Renal cortex interstitium (tissue), 11 donors: ENCODE results near the gene WDR74. TPM values are rescaled to one million over a fixed set of nuclear protein-coding genes. Genes with fewer than 3 reads are reported as not detected.
"Not testable (repeated sequence)": the region's sequence is repeated elsewhere in the genome, so short reads cannot be mapped to it uniquely, and the experiment has no call there.

ENCODE experiments used
- DNase-seq, 11 donors: peaks; one replicate each; pipeline ENCODE4 v3.0.0-alpha.2; 2013; ENCODE audit warnings: low read depth in 9 of 11, low spot score in 4 of 11; ENCODE audit errors: extremely low read depth in 1 of 11
- polyA plus RNA-seq, 3 donors: library from polyadenylated mRNA; unstranded; fragments of 120-200 nt; gene quantifications; one replicate each; pipeline ENCODE4 v1.2.1, GENCODE V29; 2013; ENCODE audit not compliant: insufficient read length in 3 of 3

The WDR74 gene
- polyA plus RNA-seq, 3 donors: 33.7 to 48.3 (median 43.5) TPM

GRCh38 chr11:62850911-62851806, 11.8 kb upstream of the WDR74 start:
- no peak for DNase-seq

GRCh38 chr11:62847767-62848314, 8.5 kb upstream of the WDR74 start:
- DNase-seq: no peak

DNA sequence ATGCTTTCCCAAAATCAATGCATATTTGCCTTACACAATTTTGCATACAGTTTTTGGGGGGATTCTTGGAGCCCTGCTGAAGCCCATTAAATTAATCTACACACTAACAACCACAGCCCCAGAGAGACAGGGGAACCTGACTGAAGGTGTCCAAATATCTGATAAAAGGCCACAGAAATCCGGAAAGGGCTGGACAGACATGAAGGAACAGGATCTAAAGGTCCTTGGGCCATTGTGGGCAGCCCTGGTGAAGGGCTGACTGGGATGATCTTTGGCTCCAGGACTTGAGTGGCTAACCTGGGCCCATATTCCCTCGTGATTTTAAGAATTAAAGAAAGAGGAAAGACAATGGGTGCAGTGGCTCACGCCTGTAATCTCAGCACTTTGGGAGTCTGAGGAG, 6.8 kb upstream of the WDR74 start:
- no peak for DNase-seq

GRCh38 chr11:62844154-62844553, 4.8 kb upstream of the WDR74 start:
- DNase-seq: no peak

GRCh38 chr11:62843466-62843865, 4.1 kb upstream of the WDR74 start:
- DNase-seq: no peak

DNA sequence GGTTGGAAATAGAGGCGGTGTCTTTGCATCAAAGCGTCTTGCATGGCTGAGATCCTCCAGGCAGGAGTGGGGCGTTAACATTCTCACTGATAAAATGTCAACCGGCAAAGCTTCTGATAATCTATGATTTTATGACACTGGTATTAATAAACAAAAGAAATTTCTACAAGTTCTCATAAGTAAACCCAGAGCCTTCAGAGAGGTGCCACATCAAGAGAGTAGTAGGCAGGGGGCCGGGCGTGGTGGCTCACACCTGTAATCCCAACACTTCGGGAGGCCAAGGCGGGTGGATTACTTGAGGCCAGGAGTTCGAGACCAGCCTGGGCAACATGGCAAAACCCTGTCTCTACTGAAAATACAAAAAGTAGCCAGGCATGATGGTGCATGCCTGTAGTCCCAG, 3.5 kb upstream of the WDR74 start:
- DNase-seq: not testable (repeated sequence)

DNA sequence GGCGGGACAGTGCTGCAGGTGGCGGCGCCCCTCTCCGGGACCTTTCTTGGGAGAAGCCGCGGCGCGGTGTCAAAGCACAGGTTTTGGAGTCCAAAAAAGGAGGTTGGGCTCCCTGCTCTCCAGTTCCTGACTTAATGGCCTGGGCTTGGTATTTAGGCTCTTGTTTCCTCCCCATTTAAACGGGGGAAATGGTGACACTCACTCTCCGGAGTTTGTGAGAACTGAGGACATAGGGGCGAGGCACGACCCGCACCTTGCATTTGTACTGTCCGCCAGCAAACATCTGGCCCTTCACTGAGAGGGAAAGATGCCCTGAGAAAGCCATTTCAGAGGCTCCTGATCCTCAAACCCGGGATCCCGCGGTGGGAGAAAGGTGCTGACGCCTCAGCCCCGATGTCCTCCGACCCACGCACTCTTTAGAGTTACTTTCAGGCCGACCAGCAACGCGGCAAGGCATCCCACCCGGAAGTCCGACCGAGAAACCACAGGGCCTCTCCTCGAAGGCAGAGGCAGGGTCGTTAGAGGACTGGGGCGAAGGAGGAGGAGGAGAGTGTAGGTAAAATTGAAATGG, 2.9 kb upstream of the WDR74 start:
- peak in 1 of 11 donors; percentile 38 for DNase-seq

GRCh38 chr11:62841361-62842170, 2.2 kb upstream of the WDR74 start:
- DNase-seq: peak in 10 of 11 donors; percentile 87 to 97 (median 93)

GRCh38 chr11:62840721-62841360, 1.5 kb upstream of the WDR74 start:
- DNase-seq: peak in 4 of 11 donors; percentile 43 to 67 (median 53)

GRCh38 chr11:62835336-62835735, 4.1 kb downstream of the WDR74 start:
- no peak for DNase-seq

GRCh38 chr11:62832336-62833234, 6.8 kb downstream of the WDR74 start, which contains the start of gene TEX54:
Gene TEX54 (minus strand): TSS chr11:62832841.
- peak in 1 of 11 donors; percentile 11 for DNase-seq

- DNase-seq: peak; percentile 97 to 99 (median 98)
Measured at GRCh38 chr11:62831520-62832335, 7.7 kb downstream of the WDR74 start, which contains the start of gene STX5. Gene STX5 (minus strand): TSS chr11:62832051. CDS start chr11:62831243, 808 bp downstream.

DNA sequence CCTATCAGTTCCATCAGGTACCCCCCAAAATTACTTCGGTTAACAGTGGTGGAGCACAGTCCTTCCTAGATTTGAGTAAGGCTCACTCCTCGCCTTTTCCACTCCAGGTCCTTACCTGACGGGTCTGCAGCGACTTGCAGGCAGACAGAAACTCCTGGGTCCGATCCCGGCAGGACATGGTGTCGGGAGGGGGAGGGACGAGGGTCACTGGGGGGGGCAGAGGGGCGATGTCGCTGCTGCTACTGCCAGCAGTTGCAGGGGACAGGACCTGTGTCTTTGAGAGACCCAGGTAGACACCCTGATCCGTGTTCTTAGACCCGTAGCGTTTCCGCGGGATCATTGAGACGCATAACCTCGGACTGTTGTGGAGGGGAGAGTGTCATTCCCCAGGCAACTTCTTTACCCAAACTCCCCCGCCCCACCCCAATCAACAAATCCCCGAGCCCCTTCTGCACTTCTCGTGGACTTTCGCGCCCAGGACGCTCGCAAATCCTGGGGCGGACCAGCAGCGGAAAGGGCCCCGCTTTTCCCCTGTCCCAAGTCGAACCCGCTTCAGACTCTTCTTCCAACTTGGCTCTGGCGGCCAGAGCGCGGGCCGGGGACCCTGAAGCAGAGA, 8.4 kb downstream of the WDR74 start:
- DNase-seq: peak in 7 of 11 donors; percentile 5 to 73 (median 64)

GRCh38 chr11:62828130-62828529, 11.3 kb downstream of the WDR74 start:
- not testable (repeated sequence) for DNase-seq

- DNase-seq: no peak
Measured at GRCh38 chr11:62823677-62824076, 15.7 kb downstream of the WDR74 start.

DNA sequence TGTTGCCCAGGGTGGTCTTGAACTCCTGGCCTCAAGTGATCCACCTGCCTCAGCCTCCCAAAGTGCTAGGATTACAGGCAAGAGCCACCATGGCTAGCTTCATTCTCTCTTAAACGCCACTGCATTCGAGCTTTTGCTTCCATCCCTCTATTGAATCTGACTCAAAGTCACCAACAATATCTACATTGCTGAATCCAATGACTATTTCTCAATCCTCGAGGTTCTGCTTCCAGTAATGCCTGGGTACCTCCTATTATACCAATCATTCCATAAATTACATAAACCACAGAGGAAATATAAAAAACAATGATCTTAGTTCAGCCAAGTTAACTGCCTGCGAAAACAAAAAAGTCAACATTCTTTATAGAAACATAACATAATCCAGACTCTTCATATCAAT, 22.3 kb downstream of the WDR74 start:
- no peak for DNase-seq
